GM12864 (cell line): Measurements from ENCODE around the gene MRPS34.

Experiments
- DNase-seq: peaks from one replicate; pipeline ENCODE4 v3.0.0-alpha.2; 2011; ENCODE audit warnings: low read depth
- H3K4me3 ChIP-seq: 2 replicates; pipeline ENCODE4 v1.5.1; 2011; ENCODE audit warnings: mild to moderate bottlenecking, low read depth, low read length, control low read depth
- CTCF ChIP-seq: IDR thresholded peaks from 2 replicates; pipeline ENCODE4 v1.5.1; 2011; ENCODE audit warnings: low read depth, mild to moderate bottlenecking, moderate library complexity, low read length, control low read depth, inconsistent platforms; ENCODE audit errors: missing control alignments

The MRPS34 gene

GRCh38 chr16:1818204-1818872 lies 45.4 kb upstream of the MRPS34 start:
- no peak for DNase-seq
- no peak overlapping the region for H3K4me3 ChIP-seq
- TF ChIP-seq CTCF = no peak

DNA sequence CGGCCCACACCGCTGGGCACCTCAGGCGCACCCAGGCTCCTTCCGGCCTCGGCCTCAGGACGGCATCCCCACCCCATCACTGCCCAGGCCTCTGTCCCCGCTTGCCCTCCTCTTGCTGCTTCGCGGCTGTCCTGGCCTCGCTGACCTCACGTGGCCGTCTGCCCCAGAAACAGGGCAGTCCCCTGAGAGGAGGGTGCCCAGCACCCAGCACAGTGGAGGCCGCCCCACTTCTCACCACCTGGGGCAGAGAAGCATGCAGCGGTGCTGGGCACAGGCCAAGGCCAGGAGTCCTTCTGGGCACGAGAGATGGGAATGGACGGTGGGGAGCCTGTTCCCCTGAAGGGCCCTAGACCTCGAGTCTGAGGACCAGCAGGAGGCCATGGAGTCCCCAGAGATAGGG lies 44.8 kb upstream of the MRPS34 start:
- no peak for DNase-seq
- TF ChIP-seq CTCF = no peak

GRCh38 chr16:1817276-1817589 lies 44.3 kb upstream of the MRPS34 start:
- no peak for TF ChIP-seq CTCF
- no peak for DNase-seq

More for the DNA sequence above, 44.8 kb upstream of the MRPS34 start:
- H3K4me3 ChIP-seq = no peak overlapping the region

GRCh38 chr16:1816396-1817275 lies 43.7 kb upstream of the MRPS34 start:
- no peak for TF ChIP-seq CTCF
- no peak for DNase-seq
- no peak overlapping the region for H3K4me3 ChIP-seq

More at GRCh38 chr16:1817276-1817589, 44.3 kb upstream of the MRPS34 start:
- no peak overlapping the region for H3K4me3 ChIP-seq

- no peak overlapping the region for H3K4me3 ChIP-seq
- TF ChIP-seq CTCF = no peak
- DNase-seq = no peak
Measured at GRCh38 chr16:1815461-1815860, 42.5 kb upstream of the MRPS34 start.

DNA sequence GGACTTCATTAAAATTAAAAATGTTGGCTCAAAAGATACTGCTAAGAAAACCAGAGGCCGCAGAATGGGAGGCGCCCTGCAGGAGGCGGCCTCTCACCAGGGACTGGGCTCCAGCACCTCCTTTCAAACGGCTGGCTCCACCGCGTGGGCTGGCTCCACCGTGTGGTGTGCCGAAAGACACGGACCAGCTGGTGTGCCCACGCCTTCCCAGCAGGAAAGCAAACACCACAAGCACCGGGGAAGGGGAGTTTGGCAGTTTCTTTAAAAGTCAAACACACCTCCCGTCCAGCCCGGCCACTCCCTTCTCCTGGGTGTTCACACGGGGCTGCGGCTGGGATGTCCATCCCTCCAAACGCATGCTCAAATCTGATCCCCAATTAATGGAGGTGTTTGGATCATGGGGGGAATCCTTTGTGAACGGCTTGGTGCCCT lies 39.8 kb upstream of the MRPS34 start:
- no peak overlapping the region for H3K4me3 ChIP-seq
- peak; percentile 12 for TF ChIP-seq CTCF
- no peak for DNase-seq

DNA sequence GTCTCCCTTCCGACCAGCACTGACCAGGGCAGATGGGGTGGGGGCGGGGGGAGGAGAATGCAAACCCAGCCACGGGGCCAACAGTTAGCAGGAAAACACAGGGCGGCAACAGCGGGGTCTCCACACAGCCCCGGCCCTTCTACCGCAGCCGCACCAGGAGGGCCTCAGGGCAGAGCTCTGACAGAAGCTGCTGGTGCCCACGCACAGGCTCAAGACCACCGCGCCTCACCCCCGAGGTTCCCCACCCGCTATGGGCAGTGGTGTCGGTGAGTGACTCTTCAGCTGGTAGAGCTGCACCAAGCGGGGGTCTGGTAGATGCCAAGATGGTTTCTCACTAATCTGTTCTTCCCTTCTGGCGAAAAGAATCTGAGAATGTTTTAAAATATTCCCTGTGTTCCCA lies 37.6 kb upstream of the MRPS34 start:
- H3K4me3 ChIP-seq = no peak overlapping the region
- DNase-seq = no peak

More for the DNA sequence above, 37.6 kb upstream of the MRPS34 start:
- TF ChIP-seq CTCF = no peak
